Measurements from ENCODE around the gene VDAC1. TPM values are rescaled to one million over a fixed set of nuclear protein-coding genes. Genes with fewer than 3 reads are reported as not detected.

Gene VDAC1
- total and polyA plus RNA-seq, 2 donors from 2014 or later: 148 to 285 TPM

DNA sequence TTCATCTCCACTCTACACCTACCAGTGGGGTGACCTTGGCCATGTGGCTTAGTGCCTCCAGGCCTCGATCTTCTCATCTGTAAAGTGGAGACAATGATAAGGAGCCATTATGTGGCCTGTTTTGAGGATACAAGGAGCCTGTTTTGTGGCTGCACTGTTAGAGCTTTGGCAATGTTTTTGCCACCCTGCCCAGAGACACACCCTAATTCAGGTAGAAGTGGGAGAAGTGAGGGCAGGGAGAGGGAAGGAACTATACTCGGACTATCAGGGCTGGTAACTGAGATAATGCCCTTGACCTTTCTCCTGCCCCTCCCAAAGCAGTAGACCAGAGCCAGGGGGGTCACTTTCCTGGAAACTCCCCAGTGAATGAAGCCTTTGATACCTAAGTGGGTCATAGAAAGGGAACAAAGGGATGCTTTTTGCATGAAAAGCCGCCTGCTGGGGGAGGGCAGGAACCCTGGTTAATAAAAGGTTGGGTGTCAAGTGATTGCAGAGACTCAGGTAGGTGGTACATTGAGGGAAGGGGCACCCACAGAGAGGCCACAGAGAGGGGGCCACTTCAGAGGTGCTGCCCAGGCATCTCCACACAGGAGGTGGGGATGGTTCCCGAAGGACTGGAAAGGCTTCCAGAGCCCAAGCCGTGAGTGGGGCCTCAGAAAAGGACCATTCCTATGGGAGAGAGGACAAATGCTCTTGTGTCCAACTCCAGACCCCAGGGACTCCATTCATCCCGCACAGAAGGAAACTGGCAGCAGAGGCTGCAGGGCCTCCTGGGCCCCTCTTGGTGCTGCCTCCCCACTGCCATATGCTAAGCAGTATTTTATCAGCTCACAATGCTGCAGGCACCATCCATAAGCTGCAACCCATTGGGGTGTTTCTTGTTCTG, 42.3 kb upstream of the VDAC1 start:
- no peaks in the 10 kb centered on the region for H3K36me3 ChIP-seq (ENCODE audit: control insufficient read depth in 2 of 3, insufficient read depth in 3 of 3, low read length in 3 of 3)
- H3K27me3 ChIP-seq (ENCODE audit: control insufficient read depth, insufficient read depth, low read length): no peaks in the 10 kb centered on the region
- H3K9me3 ChIP-seq (ENCODE audit: control insufficient read depth in 2 of 3, insufficient read depth in 1 of 3, low read length in 3 of 3): no peaks in the 10 kb centered on the region
- intact Hi-C loops (cut with DNase I): no loop called here
- H3K27ac ChIP-seq (ENCODE audit: low read depth in 2 of 2, low read length in 2 of 2): no peak overlapping the region
- DNase-seq (no peak), FAIRE-seq (no peak)
- no peak overlapping the region for H3K9ac ChIP-seq (ENCODE audit: low read length in 3 of 3)
- H3K4me1 ChIP-seq (ENCODE audit: control insufficient read depth in 2 of 3, insufficient read depth in 2 of 3, low read depth in 1 of 3, low read length in 3 of 3): no peaks in the 10 kb centered on the region
- TF ChIP-seq, protein P1, sequence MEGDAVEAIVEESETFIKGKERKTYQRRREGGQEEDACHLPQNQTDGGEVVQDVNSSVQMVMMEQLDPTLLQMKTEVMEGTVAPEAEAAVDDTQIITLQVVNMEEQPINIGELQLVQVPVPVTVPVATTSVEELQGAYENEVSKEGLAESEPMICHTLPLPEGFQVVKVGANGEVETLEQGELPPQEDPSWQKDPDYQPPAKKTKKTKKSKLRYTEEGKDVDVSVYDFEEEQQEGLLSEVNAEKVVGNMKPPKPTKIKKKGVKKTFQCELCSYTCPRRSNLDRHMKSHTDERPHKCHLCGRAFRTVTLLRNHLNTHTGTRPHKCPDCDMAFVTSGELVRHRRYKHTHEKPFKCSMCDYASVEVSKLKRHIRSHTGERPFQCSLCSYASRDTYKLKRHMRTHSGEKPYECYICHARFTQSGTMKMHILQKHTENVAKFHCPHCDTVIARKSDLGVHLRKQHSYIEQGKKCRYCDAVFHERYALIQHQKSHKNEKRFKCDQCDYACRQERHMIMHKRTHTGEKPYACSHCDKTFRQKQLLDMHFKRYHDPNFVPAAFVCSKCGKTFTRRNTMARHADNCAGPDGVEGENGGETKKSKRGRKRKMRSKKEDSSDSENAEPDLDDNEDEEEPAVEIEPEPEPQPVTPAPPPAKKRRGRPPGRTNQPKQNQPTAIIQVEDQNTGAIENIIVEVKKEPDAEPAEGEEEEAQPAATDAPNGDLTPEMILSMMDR (IDR thresholded peaks at IDR 0.05; ENCODE audit: borderline replicate concordance, extremely low read depth, insufficient read depth): no peak
- H3K4me3 ChIP-seq (ENCODE audit: low read length in 3 of 3): no peak overlapping the region

DNA sequence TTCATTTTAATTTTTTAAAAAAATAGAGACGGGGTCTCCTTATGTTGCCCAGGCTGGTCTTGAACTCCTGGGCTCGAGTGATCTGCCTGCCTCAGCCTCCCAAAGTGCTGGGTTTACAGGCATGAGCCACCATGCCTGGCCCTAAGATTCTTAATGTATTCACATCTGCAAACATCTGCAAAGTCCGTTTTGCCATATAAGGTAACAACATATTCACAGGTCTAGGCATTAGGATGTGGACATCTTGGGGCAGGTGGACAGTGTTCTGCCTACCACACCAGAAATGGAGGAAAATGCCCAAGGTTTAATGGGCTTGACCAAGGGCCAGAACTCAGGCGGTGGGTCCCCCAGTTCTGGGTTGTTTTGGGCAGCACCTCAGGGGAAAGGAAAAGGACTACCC, 41.6 kb upstream of the VDAC1 start:
- Histone ChIP-seq H3K27ac (ENCODE audit: low read depth in 2 of 2, low read length in 2 of 2) (no peak overlapping the region), H3K9ac (ENCODE audit: low read length in 3 of 3) (no peak overlapping the region), H3K36me3 (ENCODE audit: control insufficient read depth in 2 of 3, insufficient read depth in 3 of 3, low read length in 3 of 3) (no peaks in the 10 kb centered on the region), H3K4me1 (ENCODE audit: control insufficient read depth in 2 of 3, insufficient read depth in 2 of 3, low read depth in 1 of 3, low read length in 3 of 3) (no peaks in the 10 kb centered on the region), H3K9me3 (ENCODE audit: control insufficient read depth in 2 of 3, insufficient read depth in 1 of 3, low read length in 3 of 3) (no peaks in the 10 kb centered on the region), H3K4me3 (ENCODE audit: low read length in 3 of 3) (no peak overlapping the region), H3K27me3 (ENCODE audit: control insufficient read depth, insufficient read depth, low read length) (no peaks in the 10 kb centered on the region)
- FAIRE-seq (no peak), DNase-seq (no peak)
- intact Hi-C loops (cut with DNase I): no loop called here
- TF ChIP-seq, protein P1 (IDR thresholded peaks at IDR 0.05; ENCODE audit: borderline replicate concordance, extremely low read depth, insufficient read depth): no peak

- TF ChIP-seq, protein P1 (IDR thresholded peaks at IDR 0.05; ENCODE audit: borderline replicate concordance, extremely low read depth, insufficient read depth): no peak
- DNase-seq (no peak), FAIRE-seq (no peak)
- intact Hi-C loops (cut with DNase I): loop anchor here (5.0 kb wide), 1 partner anchor 98 kb away; no protein-coding TSS in a partner anchor
- Histone ChIP-seq H3K9ac (ENCODE audit: low read length in 3 of 3) (no peak overlapping the region), H3K4me3 (ENCODE audit: low read length in 3 of 3) (no peak overlapping the region), H3K27ac (ENCODE audit: low read depth in 2 of 2, low read length in 2 of 2) (no peak overlapping the region), H3K4me1 (ENCODE audit: control insufficient read depth in 2 of 3, insufficient read depth in 2 of 3, low read depth in 1 of 3, low read length in 3 of 3) (no peaks in the 10 kb centered on the region), H3K36me3 (ENCODE audit: control insufficient read depth in 2 of 3, insufficient read depth in 3 of 3, low read length in 3 of 3) (no peaks in the 10 kb centered on the region), H3K9me3 (ENCODE audit: control insufficient read depth in 2 of 3, insufficient read depth in 1 of 3, low read length in 3 of 3) (no peaks in the 10 kb centered on the region), H3K27me3 (ENCODE audit: control insufficient read depth, insufficient read depth, low read length) (no peaks in the 10 kb centered on the region)
Measured at GRCh38 chr5:134043793-134044792, 39.3 kb upstream of the VDAC1 start.
